GM12874 (cell line): ENCODE results near the gene DDX5.

Source experiments
- TF ChIP-seq, protein P1 (sequence below): IDR thresholded peaks from 2 replicates; pipeline ENCODE4 v1.5.1; 2011; ENCODE audit warnings: low read depth, mild to moderate bottlenecking, control low read depth, low read length, moderate library complexity; ENCODE audit not compliant: insufficient read depth

DDX5 gene

DNA sequence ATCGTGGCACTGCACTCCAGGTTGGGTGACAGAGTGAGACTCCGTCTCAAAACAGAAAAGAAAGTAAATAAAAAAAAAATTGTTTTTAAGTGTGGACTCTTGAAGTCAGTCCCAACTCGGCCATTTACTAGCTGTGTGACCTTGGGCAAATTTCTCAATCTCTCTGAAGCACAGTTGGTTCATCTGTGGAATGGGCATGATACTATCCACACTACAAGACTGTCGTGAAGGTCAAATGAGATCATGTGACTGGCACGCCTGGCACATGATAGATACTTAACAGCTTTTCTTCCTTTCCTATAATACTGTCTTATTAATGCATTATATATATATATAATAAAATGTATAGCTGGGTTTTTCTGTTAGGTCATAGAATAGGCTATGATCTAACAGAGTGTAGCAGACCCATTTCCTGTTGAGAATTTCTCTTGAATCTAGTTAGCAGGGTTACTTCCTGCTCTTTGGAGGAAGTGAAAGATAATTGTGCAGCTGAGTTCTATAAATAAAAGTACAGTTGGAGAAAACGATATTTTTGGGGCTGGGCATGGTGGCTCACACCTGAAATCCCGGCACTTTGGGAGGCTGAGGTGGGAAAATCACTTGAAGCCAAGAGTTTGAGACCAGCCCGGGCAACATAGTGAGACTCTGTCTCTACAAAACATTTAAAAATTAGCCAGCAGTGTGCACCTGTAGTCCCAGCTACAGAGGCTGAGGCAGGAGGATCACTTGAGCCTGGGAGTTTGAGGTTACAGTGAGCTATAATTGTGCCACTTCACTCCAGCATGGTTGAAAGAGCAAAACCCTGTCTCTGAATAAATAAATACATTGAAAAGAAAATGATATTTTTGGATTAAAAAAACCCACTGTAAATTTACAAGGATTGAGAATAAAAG, 49.9 kb downstream of the DDX5 start:
- TF ChIP-seq, protein P1, sequence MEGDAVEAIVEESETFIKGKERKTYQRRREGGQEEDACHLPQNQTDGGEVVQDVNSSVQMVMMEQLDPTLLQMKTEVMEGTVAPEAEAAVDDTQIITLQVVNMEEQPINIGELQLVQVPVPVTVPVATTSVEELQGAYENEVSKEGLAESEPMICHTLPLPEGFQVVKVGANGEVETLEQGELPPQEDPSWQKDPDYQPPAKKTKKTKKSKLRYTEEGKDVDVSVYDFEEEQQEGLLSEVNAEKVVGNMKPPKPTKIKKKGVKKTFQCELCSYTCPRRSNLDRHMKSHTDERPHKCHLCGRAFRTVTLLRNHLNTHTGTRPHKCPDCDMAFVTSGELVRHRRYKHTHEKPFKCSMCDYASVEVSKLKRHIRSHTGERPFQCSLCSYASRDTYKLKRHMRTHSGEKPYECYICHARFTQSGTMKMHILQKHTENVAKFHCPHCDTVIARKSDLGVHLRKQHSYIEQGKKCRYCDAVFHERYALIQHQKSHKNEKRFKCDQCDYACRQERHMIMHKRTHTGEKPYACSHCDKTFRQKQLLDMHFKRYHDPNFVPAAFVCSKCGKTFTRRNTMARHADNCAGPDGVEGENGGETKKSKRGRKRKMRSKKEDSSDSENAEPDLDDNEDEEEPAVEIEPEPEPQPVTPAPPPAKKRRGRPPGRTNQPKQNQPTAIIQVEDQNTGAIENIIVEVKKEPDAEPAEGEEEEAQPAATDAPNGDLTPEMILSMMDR: no peak

DNA sequence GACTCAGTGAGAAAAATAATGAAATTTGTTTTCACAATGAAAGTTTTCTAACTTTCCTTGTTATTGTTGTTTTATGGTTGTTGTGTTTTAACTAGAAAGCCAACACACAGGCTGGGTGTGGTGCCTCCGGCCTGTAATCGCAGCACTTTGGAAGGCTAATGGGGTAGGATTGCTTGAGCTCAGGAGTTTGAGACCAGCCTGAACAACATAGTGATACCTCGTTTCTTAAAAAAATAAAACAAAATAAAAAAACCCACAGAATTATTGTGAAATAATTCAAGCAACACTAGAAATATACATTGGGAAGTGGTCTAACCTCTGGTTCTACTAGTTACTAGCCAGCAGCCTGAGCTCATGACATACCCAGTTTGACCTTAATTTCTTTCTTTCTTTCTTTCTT, 56.5 kb downstream of the DDX5 start:
- TF ChIP-seq, protein P1: no peak

GRCh38 chr17:64448665-64449512, 57.2 kb downstream of the DDX5 start, which contains the start of gene MILR1:
TSS of gene MILR1 (plus strand) at chr17:64449115. CDS start at chr17:64449169, 54 bp downstream.
- TF ChIP-seq, protein P1: no peak
